PFSK-1 (cell line): Measurements from ENCODE around the gene CTDSP2.

Source experiments
- POLR2AphosphoS5 ChIP-seq: IDR thresholded peaks from 2 replicates; pipeline ENCODE4 v1.6.1; 2012; ENCODE audit warnings: low read depth, mild to moderate bottlenecking, control low read depth, low read length, moderate library complexity
- REST ChIP-seq, 2 experiments: IDR thresholded peaks; 2 replicates each; pipeline versions ENCODE4 v1.6.1 to v1.8.0; 2011 to 2012; ENCODE audit warnings: low read depth in 2 of 2, low read length in 2 of 2, control low read depth in 1 of 2, inconsistent platforms in 1 of 2, mild to moderate bottlenecking in 1 of 2, moderate library complexity in 1 of 2; ENCODE audit not compliant: insufficient read depth in 1 of 2
- SIN3A ChIP-seq: IDR thresholded peaks from 2 replicates; pipeline ENCODE4 v1.6.1; 2012; ENCODE audit warnings: mild to moderate bottlenecking, low read length, moderate library complexity, borderline replicate concordance; ENCODE audit not compliant: insufficient read depth
- TAF1 ChIP-seq: IDR thresholded peaks from 2 replicates; pipeline ENCODE4 v1.6.1; 2012; ENCODE audit warnings: low read length, control low read depth, borderline replicate concordance; ENCODE audit not compliant: insufficient read depth

GRCh38 chr12:57868851-57869268, 22.3 kb upstream of the CTDSP2 start:
- no peak for TF ChIP-seq SIN3A
- no peak for TF ChIP-seq POLR2AphosphoS5
- no peak for TF ChIP-seq TAF1
- no peak for TF ChIP-seq REST (IDR thresholded peaks at IDR 0.05; ENCODE audit: insufficient read depth in 1 of 2, low read depth in 2 of 2, low read length in 2 of 2)
